Ovary (tissue), 9 donors: ENCODE data around the gene LONRF2. TPM values are rescaled to one million over a fixed set of nuclear protein-coding genes. Genes with fewer than 3 reads are reported as not detected.

ENCODE experiments used
- DNase-seq, 5 donors: peaks; one replicate each; pipeline ENCODE4 v3.0.0-alpha.2; 2019 to 2020
- H3K27ac ChIP-seq, 2 donors: fragments of 200-600 bp; one replicate each; pipeline versions ENCODE4 v1.5.1 to v1.8.0; 2019 to 2022
- H3K27me3 ChIP-seq: fragments of 200-600 bp; one replicate; pipeline ENCODE4 v1.8.0; 2022
- H3K36me3 ChIP-seq: fragments of 200-600 bp; sonication (generic); one replicate; pipeline ENCODE4 v1.5.1; 2019
- H3K4me1 ChIP-seq: one replicate; pipeline ENCODE4 v1.8.1; 2013; ENCODE audit warnings: mild to moderate bottlenecking, moderate library complexity; ENCODE audit not compliant: insufficient read depth
- H3K4me3 ChIP-seq: fragments of 200-600 bp; sonication (generic); one replicate; pipeline ENCODE4 v1.5.1; 2017
- H3K9me3 ChIP-seq, 2 donors: fragments of 200-600 bp in 1 of 2; sonication (generic) in 1 of 2; one replicate each; pipeline versions ENCODE4 v1.5.1 to v1.8.1; 2013 to 2019; ENCODE audit warnings: mild to moderate bottlenecking in 1 of 2, moderate library complexity in 1 of 2
- EP300 ChIP-seq: sonication (generic); formaldehyde crosslinking; IDR thresholded peaks from one replicate; pipeline ENCODE4 v1.6.1; 2017; ENCODE audit warnings: antibody characterized with exemption
- POLR2A ChIP-seq: fragments of 450-650 bp; IDR thresholded peaks from one replicate; pipeline ENCODE4 v1.6.1; 2017; ENCODE audit warnings: antibody characterized with exemption, mild to moderate bottlenecking, moderate library complexity
- WGBS, 3 donors: extraction: QIAGEN DNeasy Blood & Tissue Kit in 1 of 3; methylation state at CpG; one replicate each; pipeline versions ENCODE4 v1.1.5 to v1.1.7; 2013 to 2017; 5-methylcytosine and 5-hydroxymethylcytosine counted together
- intact Hi-C, 4 donors: fragments of 100-400 bp; cut with DNase I; formaldehyde crosslinking; loops; one replicate each; pipeline versions ENCODE4 v1.11.0 to v1.15.1; 2022 to 2023
- polyA plus RNA-seq, 2 donors: library from polyadenylated mRNA; stranded (reverse); fragments of 200-250 nt in 1 of 2; fragments of 350-450 nt in 1 of 2; fragmentation: Illumina TruSeq in 1 of 2; extraction: RNeasy Lipid Tissue Mini Kit (QIAGEN cat#74804) in 1 of 2; gene quantifications; one replicate each; pipeline ENCODE4 v1.2.3, GENCODE V29; 2013 to 2014
- total RNA-seq, 7 donors: library from RNA; depleted of rRNA in 2 of 7; stranded (reverse); fragments of >200 nt in 2 of 7; fragmentation: NEBNext Ultra II Directional in 3 of 7; extraction: Animal tissue kit (Norgen Biotek cat#: 25700) in 3 of 7; gene quantifications; one replicate each; pipeline versions ENCODE4 v1.1.0 to v1.2.4, GENCODE V29; 2016 to 2023
- TF ChIP-seq, protein P1 (sequence below), 3 donors: fragments of 450-650 bp in 2 of 3; fragments of 200-600 bp in 1 of 3; IDR thresholded peaks; one replicate each; pipeline versions ENCODE4 v1.5.1 to v1.8.0; 2016 to 2022; ENCODE audit warnings: antibody characterized with exemption in 3 of 3, mild to moderate bottlenecking in 1 of 3
- donor health status: DM: no; HTN: no; CAD: no; lungs with moderate emphysema.
- donor health status: DM: no; HTN: no; CAD: no.
- donor health status: Bipolar disorder and iron deficiency.
- donor health status: DM: yes; HTN: yes; CAD: no.
- donor health status: DM: no; HTN: no; CAD: no.
- donor health status: DM: yes; HTN: yes; CAD: no.

Gene LONRF2
- total and polyA plus RNA-seq, 9 donors, result 4.7 to 133 (median 29.5) TPM

DNA sequence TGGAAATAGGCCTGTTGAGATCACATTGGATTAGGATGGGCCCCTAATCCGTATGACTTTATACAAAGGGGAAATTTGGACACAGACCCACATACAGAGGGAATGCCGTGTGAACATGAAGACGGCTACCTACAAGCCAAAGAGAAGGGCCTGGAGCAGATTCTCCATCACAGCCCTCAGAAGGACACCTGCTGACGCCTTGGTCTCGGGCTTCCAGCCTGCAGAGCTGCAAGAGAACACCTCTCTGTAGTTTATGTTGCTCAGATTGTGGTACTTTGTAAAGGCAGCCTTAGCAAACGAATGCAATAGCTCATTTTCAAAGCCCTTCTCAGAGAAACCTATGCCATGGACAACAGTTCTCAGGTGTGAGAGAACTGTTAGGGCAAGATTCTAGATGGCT is 86.1 kb downstream of the LONRF2 start:
- TF ChIP-seq EP300, result no peak
- no peak for DNase-seq
- Histone ChIP-seq H3K27ac (no peak overlapping the region), H3K4me1 (no peaks in the 10 kb centered on the region), H3K27me3 (no peaks in the 10 kb centered on the region), H3K4me3 (no peak overlapping the region), H3K36me3 (no peaks in the 10 kb centered on the region), H3K9me3 (no peaks in the 10 kb centered on the region)
- intact Hi-C loops, result no loop called here
- WGBS, 3 donors, result 88 to 97% (median 95%) methylated on average over 6 of the region's 6 CpGs

DNA sequence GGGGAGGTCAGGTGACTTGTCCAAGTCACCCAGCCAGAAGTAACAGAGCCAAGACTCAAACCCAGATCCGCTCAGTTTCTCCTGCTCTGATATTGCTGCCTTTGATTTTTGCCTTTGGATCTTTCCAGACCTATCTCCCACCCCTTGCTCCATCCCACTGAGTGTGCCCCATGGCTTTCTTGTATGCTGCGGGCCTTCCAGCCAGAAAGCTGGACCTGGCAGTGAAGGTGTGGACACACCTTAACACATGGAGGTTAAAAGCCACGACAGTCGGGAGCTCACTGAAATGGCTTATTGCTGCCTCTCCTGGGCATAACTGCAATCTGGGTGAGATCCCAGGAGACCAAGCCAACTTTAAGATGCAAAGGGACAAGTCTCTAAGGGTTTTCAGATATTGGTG is 86.7 kb downstream of the LONRF2 start:
- Histone ChIP-seq H3K36me3 (no peaks in the 10 kb centered on the region), H3K9me3 (no peaks in the 10 kb centered on the region), H3K4me3 (no peak overlapping the region), H3K27me3 (no peaks in the 10 kb centered on the region), H3K4me1 (no peaks in the 10 kb centered on the region), H3K27ac (no peak overlapping the region)
- TF ChIP-seq EP300, result no peak
- WGBS, 3 donors, result 91 to 97% (median 93%) methylated on average over 4 of the region's 4 CpGs
- intact Hi-C loops, result no loop called here
- DNase-seq, result no peak

DNA sequence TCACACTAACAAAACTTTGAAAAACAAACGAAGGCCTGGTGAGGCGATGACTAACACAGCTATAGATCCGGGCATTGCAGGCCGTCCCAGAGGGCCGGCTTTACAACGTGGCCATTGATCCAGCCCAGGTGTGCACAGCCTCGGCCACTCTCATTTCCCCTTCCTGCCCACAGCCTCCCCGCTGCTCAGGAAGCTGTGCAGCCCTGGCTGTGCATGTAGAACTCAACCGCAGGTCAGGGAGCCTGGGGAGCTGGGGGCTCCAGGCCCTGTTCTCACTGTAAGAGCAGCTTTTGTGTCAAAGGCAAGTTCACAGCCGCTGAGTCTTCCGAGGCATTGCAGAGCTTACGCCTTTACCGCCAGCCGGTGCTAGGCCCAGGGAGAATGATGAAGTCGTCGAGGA is 87.2 kb downstream of the LONRF2 start:
- Histone ChIP-seq H3K4me1 (no peaks in the 10 kb centered on the region), H3K36me3 (no peaks in the 10 kb centered on the region), H3K27me3 (no peaks in the 10 kb centered on the region), H3K4me3 (no peak overlapping the region), H3K27ac (no peak overlapping the region), H3K9me3 (no peaks in the 10 kb centered on the region)
- TF ChIP-seq EP300 (no peak), POLR2A (no peak)
- TF ChIP-seq, protein P1, sequence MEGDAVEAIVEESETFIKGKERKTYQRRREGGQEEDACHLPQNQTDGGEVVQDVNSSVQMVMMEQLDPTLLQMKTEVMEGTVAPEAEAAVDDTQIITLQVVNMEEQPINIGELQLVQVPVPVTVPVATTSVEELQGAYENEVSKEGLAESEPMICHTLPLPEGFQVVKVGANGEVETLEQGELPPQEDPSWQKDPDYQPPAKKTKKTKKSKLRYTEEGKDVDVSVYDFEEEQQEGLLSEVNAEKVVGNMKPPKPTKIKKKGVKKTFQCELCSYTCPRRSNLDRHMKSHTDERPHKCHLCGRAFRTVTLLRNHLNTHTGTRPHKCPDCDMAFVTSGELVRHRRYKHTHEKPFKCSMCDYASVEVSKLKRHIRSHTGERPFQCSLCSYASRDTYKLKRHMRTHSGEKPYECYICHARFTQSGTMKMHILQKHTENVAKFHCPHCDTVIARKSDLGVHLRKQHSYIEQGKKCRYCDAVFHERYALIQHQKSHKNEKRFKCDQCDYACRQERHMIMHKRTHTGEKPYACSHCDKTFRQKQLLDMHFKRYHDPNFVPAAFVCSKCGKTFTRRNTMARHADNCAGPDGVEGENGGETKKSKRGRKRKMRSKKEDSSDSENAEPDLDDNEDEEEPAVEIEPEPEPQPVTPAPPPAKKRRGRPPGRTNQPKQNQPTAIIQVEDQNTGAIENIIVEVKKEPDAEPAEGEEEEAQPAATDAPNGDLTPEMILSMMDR (IDR thresholded peaks at IDR 0.05), result no peak
- 86 to 93% (median 92%) methylated on average over 16 of the region's 16 CpGs for WGBS, 3 donors
- DNase-seq, result no peak
- intact Hi-C loops, result no loop called here

DNA sequence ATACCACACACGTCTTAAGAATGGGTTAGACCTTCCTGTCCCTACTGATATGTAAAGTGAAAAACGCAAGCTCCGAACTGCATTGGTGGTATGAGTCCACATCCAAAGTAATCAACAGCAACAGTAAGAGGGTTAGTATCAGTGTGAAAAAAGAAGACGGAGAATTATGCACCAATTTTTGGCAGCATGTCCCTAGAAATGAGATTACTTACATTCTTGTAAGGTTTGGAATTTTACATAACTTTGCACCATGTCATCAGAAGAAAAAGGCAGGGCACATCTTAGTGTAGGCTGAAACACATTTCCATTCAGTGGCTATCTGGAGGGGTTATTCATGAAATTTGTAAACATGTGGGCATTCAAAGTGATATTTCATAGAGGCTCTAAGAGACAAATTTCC is 88.2 kb downstream of the LONRF2 start:
- Histone ChIP-seq H3K4me1 (no peaks in the 10 kb centered on the region), H3K27ac (no peak overlapping the region), H3K4me3 (no peak overlapping the region), H3K36me3 (no peaks in the 10 kb centered on the region), H3K9me3 (no peaks in the 10 kb centered on the region), H3K27me3 (no peaks in the 10 kb centered on the region)
- 18 to 45% (median 23%) methylated on average over 4 of the region's 4 CpGs for WGBS, 3 donors
- TF ChIP-seq POLR2A (no peak), EP300 (no peak)
- TF ChIP-seq, protein P1 (IDR thresholded peaks at IDR 0.05), result no peak
- no peak for DNase-seq
- intact Hi-C loops, result no loop called here

DNA sequence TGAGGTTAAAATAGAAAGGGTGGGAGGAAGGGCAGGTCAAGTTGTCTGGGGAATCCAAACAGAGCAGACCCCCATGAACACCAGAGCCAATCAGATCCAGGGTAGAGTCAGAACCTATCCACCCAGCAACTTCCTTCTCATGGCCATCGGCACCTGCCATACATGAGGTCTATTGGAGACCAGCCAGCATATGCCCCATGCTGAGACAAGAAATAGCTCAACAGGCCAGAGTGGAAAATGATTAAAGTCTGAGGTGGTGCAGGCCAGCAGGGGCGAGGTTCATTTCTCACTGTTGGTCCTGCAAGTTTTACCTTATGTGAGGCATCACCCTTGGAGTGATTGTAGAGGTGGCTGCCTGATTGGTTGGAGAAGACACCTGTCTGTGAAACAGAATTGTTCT is 89.2 kb downstream of the LONRF2 start:
- WGBS, 3 donors, result 82 to 89% (median 86%) methylated on average over 2 of the region's 2 CpGs
- Histone ChIP-seq H3K4me1 (no peaks in the 10 kb centered on the region), H3K36me3 (no peaks in the 10 kb centered on the region), H3K9me3 (no peaks in the 10 kb centered on the region), H3K4me3 (no peak overlapping the region), H3K27me3 (no peaks in the 10 kb centered on the region), H3K27ac (no peak overlapping the region)
- intact Hi-C loops, result no loop called here
- TF ChIP-seq POLR2A, result no peak
- TF ChIP-seq EP300, result no peak
- TF ChIP-seq, protein P1 (IDR thresholded peaks at IDR 0.05), result no peak
- DNase-seq, result no peak

DNA sequence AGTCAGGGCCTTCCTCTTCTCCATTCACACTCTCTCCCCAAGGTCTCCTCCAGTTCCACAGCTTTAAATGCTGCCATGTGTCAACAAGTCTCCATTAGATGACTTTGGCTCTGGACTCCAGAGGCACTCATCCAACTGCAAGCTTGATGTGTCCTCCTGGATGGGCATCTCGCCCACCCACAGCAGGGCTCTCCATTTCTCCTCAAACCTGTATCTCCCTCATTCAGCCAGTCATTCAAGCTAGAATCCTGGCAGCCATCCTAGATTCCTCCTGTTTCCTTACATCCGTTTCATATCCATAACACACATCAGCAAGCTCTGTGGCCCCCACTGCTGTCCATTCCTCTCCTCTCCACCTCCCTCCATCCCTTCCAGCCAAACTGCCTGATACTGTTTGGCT is 91.5 kb downstream of the LONRF2 start:
- Histone ChIP-seq H3K9me3 (no peaks in the 10 kb centered on the region), H3K36me3 (no peaks in the 10 kb centered on the region), H3K27me3 (no peaks in the 10 kb centered on the region), H3K27ac (no peak overlapping the region), H3K4me3 (no peak overlapping the region), H3K4me1 (no peaks in the 10 kb centered on the region)
- WGBS, 3 donors, result 72 to 82% (median 72%) methylated on average over 2 of the region's 2 CpGs
- no peak for DNase-seq
- intact Hi-C loops, result no loop called here
- TF ChIP-seq POLR2A, result no peak
- no peak for TF ChIP-seq EP300
- TF ChIP-seq, protein P1 (IDR thresholded peaks at IDR 0.05), result no peak
